ENCODE measurements around the gene FFAR1.

FFAR1 gene

DNA sequence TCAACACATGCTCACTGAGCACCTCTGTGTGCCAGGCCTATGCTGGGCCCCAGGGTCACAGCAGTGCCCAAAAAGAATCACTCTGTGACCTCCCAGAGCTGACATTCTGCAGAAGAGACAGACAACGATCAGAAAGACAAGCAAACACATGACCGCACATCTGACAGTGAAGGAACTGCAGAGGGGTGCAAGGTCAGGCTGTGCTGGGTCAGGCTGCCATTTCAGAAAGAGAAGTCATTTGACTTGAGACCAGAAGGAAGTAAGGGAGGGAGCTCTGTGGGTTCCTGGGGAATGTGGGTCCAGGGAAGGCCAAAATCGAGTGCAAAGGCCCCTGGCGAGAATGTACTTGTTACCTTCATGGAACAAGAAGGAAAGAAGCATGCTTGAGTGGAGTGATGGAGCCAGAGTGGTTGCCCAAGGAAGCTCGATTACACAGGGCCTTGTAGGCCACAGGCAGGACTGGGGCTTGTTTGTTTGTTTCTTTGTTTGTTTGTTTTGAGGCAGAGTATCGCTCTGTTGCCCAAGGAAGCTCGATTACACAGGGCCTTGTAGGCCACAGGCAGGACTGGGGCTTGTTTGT lies 30.1 kb upstream of the FFAR1 start:
- H3K4me1 ChIP-seq (ENCODE audit: control insufficient read depth in 1 of 2, insufficient read depth in 2 of 2, low read length in 2 of 2) = no peaks in the 10 kb centered on the region
- H3K27ac ChIP-seq (ENCODE audit: low read length) = no peak overlapping the region
- H3K27me3 ChIP-seq (ENCODE audit: low read depth, low read length) = no peaks in the 10 kb centered on the region
- no peaks in the 10 kb centered on the region for H3K36me3 ChIP-seq (ENCODE audit: control insufficient read depth in 1 of 2, insufficient read depth in 2 of 2, low read length in 2 of 2)
- no peak overlapping the region for H3K4me3 ChIP-seq (ENCODE audit: low read depth in 1 of 2, low read length in 2 of 2)
- H3K9me3 ChIP-seq (ENCODE audit: control insufficient read depth in 1 of 2, low read length in 2 of 2) = peaks cover 0 to 5% of the 10 kb centered on the region in 2 donors

DNA sequence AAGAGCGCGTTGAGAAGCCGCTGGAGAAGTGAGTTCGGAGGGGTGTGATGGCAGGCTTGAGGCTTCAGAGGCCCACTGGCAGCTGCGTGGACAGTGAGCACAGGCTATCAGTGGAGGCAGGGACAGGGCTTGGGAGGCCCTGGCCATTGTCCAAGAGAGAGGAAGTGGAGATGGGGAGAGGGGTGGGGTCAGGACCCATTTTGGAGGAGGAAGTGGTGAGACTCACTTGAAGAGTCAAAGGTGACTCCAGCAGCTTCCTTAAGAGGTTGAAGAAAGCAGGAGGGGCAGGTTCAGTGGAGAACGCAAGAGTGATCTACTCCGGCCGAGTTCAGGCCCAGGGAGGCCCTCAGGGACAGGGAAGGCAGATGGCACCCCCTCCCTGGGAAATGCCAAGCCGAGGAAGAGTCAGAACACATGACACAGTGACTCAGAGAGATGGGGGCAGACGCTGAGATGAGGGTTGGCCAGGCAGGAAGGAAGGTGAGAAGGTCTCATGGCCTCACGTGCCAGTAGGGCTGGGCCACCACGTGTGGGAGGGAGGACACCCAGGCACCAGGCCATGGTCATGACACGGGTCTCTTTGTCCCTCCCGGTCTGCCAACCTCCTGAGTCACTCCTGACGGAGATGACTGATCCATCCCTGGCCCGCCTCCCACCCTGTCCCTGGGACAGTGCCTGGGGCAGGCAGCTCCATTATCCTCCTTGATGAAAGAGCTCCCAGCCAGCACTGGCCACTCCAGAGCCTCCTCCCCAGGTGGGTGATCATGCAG lies 28.8 kb upstream of the FFAR1 start:
- H3K27me3 ChIP-seq (ENCODE audit: low read depth, low read length) = no peaks in the 10 kb centered on the region
- H3K4me3 ChIP-seq (ENCODE audit: low read depth in 1 of 2, low read length in 2 of 2) = no peak overlapping the region
- H3K9me3 ChIP-seq (ENCODE audit: control insufficient read depth in 1 of 2, low read length in 2 of 2) = peaks cover 0 to 5% of the 10 kb centered on the region in 2 donors
- H3K27ac ChIP-seq (ENCODE audit: low read length) = no peak overlapping the region
- no peaks in the 10 kb centered on the region for H3K36me3 ChIP-seq (ENCODE audit: control insufficient read depth in 1 of 2, insufficient read depth in 2 of 2, low read length in 2 of 2)
- H3K4me1 ChIP-seq (ENCODE audit: control insufficient read depth in 1 of 2, insufficient read depth in 2 of 2, low read length in 2 of 2) = no peaks in the 10 kb centered on the region

DNA sequence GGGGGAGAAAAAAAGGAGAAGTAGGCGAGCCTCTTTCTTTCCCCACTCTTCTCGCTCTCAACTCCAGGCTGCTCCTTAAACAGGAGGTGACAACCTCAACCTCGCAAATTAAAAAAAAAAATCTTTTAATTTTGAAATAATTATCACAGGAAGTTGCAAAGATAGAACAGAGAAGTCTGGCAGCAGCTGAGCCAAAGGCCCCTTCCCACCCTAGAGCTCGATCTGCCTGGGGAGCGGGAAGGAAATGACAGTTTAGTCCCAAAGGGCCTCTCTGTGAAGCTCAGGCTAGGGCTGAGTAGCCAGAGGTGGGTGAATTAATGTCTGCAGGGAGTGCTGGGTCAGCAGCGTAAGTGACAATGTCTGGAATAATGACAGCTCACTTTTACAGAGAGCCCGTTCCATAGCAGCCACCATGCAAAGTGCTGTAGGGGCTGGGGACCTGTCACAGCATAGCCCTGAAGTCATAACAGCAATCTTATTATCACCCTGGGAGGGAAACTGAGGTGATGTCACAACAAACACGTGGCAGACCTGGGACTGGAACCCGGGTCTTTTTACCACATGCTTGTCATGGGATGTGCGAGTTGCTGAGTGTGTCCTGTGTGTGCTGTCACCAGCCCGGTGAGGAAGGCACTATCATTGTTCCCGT lies 27.5 kb upstream of the FFAR1 start:
- Histone ChIP-seq H3K9me3 (ENCODE audit: control insufficient read depth in 1 of 2, low read length in 2 of 2) (peaks cover 0 to 5% of the 10 kb centered on the region in 2 donors), H3K27me3 (ENCODE audit: low read depth, low read length) (no peaks in the 10 kb centered on the region), H3K27ac (ENCODE audit: low read length) (no peak overlapping the region), H3K36me3 (ENCODE audit: control insufficient read depth in 1 of 2, insufficient read depth in 2 of 2, low read length in 2 of 2) (no peaks in the 10 kb centered on the region), H3K4me3 (ENCODE audit: low read depth in 1 of 2, low read length in 2 of 2) (no peak overlapping the region), H3K4me1 (ENCODE audit: control insufficient read depth in 1 of 2, insufficient read depth in 2 of 2, low read length in 2 of 2) (no peaks in the 10 kb centered on the region)

DNA sequence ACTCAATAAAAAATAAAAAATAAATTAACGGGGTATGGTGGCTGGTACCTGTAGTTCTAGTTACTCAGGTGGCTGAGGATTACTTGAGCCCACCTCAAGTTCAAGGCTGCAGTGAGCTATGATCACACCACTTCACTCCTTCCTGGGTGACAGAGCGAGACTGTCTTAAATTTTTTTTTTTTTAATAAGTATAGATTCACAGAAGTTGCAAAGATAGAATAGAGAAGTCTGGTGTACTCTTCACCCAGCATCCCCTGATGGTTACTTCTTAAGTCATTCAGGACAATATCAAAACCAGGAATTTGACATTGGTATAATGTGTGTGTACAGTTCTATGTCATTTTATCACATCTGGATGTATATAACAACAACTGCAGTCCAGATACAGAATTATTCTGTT lies 26.4 kb upstream of the FFAR1 start:
- H3K4me3 ChIP-seq (ENCODE audit: low read depth in 1 of 2, low read length in 2 of 2) = no peak overlapping the region
- H3K27me3 ChIP-seq (ENCODE audit: low read depth, low read length) = no peaks in the 10 kb centered on the region
- H3K27ac ChIP-seq (ENCODE audit: low read length) = no peak overlapping the region
- no peaks in the 10 kb centered on the region for H3K36me3 ChIP-seq (ENCODE audit: control insufficient read depth in 1 of 2, insufficient read depth in 2 of 2, low read length in 2 of 2)
- H3K4me1 ChIP-seq (ENCODE audit: control insufficient read depth in 1 of 2, insufficient read depth in 2 of 2, low read length in 2 of 2) = no peaks in the 10 kb centered on the region
- peaks cover 0 to 5% of the 10 kb centered on the region in 2 donors for H3K9me3 ChIP-seq (ENCODE audit: control insufficient read depth in 1 of 2, low read length in 2 of 2)

DNA sequence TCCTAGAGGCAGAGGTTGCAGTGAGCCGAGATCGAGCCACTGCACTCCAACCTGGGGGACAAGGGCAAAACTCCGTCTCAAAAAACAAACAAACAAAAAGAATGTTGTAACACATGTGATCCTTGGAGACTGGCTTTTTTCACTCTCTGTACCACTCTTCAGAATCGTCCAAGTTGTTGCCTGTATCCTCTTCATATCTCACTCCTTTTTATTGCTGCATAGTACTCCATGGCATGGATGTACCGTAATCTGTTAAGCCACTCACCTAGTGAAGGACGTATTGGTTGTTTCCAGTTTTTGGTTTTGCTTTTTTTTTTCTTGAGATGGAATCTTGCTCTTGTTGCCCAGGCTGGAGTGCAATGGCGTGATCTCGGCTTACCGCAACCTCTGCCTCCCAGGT lies 25.7 kb upstream of the FFAR1 start:
- Histone ChIP-seq H3K36me3 (ENCODE audit: control insufficient read depth in 1 of 2, insufficient read depth in 2 of 2, low read length in 2 of 2) (no peaks in the 10 kb centered on the region), H3K27me3 (ENCODE audit: low read depth, low read length) (no peaks in the 10 kb centered on the region), H3K4me1 (ENCODE audit: control insufficient read depth in 1 of 2, insufficient read depth in 2 of 2, low read length in 2 of 2) (no peaks in the 10 kb centered on the region), H3K9me3 (ENCODE audit: control insufficient read depth in 1 of 2, low read length in 2 of 2) (peaks cover 0 to 5% of the 10 kb centered on the region in 2 donors), H3K27ac (ENCODE audit: low read length) (no peak overlapping the region), H3K4me3 (ENCODE audit: low read depth in 1 of 2, low read length in 2 of 2) (no peak overlapping the region)

DNA sequence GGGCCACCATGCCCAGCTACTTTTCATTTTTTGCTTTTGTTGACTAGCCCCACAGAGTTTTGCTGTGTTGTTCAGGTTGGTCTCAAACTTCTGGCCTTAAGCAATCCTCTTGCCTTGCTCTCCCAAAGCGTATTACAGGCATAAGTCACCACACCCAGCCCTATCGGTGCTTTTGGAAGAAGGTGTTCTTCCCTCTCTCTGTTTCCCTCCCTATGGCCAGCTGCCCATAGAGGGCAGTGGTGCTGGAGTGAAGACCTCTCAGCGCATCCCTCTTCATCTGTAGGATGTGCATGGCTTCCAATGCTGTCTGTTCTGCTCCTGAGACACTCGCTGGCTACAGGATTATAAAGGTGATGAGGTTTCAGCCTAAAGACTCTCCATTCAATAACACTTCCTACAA lies 20.1 kb upstream of the FFAR1 start:
- Histone ChIP-seq H3K27ac (ENCODE audit: low read length) (no peak overlapping the region), H3K9me3 (ENCODE audit: control insufficient read depth in 1 of 2, low read length in 2 of 2) (no peaks in the 10 kb centered on the region)

DNA sequence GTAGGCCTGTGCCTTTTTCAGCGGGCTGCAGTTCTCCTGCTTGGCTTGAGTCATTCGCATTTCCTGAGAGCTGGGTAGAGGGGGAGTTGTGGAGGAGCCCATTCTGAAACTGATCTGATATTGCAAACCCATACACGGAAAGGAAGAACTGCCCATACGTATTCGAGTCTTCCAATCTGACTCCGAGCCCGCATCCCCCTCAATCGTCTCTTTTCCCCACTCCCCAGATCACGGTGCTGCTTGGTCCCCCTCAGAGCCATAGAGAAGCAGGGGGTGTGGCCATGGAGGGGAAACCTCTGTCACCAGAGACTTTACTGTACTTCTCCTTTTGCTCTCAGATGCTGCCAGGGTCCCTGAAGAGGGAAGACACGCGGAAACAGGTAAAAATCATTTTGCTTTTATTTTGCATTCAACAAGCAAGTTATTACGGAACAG lies 18.8 kb upstream of the FFAR1 start, which contains the start of gene CD22:
TSS of gene CD22 (plus strand) at position 337 of the 435 bp plus-strand sequence. CDS start 2,854 bp downstream, outside the sequence.
- Histone ChIP-seq H3K36me3 (ENCODE audit: control insufficient read depth in 1 of 2, insufficient read depth in 2 of 2, low read length in 2 of 2) (no peaks in the 10 kb centered on the region), H3K4me1 (ENCODE audit: control insufficient read depth in 1 of 2, insufficient read depth in 2 of 2, low read length in 2 of 2) (no peaks in the 10 kb centered on the region), H3K27ac (ENCODE audit: low read length) (no peak within 1 kb of the TSS), H3K27me3 (ENCODE audit: low read depth, low read length) (no peaks in the 10 kb centered on the region), H3K9me3 (ENCODE audit: control insufficient read depth in 1 of 2, low read length in 2 of 2) (no peaks in the 10 kb centered on the region), H3K4me3 (ENCODE audit: low read depth in 1 of 2, low read length in 2 of 2) (no peak within 1 kb of the TSS)

More for the DNA sequence above, 20.1 kb upstream of the FFAR1 start:
- Histone ChIP-seq H3K4me3 (ENCODE audit: low read depth in 1 of 2, low read length in 2 of 2) (no peak overlapping the region), H3K27me3 (ENCODE audit: low read depth, low read length) (no peaks in the 10 kb centered on the region), H3K36me3 (ENCODE audit: control insufficient read depth in 1 of 2, insufficient read depth in 2 of 2, low read length in 2 of 2) (no peaks in the 10 kb centered on the region), H3K4me1 (ENCODE audit: control insufficient read depth in 1 of 2, insufficient read depth in 2 of 2, low read length in 2 of 2) (no peaks in the 10 kb centered on the region)

DNA sequence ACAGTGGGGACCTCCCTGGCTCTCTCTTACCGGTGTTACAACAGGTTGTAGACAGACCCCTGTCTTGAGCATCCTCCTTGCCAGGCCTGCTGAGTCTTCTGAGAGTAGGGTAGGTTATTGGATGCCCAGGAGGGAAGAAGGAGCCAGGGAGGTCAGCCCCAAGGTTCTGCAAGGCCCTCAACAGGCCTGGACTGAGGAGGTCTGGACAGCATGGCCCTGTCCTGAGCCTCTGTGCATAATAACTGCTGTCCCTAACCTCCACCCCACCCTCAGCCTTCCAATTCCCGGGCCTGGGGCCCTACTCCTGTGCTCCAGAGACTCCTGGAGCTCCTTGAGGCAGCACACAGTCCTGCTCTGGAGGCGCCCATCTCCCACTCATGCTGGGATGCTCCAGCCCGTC lies 18.4 kb upstream of the FFAR1 start:
- Histone ChIP-seq H3K27ac (ENCODE audit: low read length) (no peak overlapping the region), H3K4me3 (ENCODE audit: low read depth in 1 of 2, low read length in 2 of 2) (no peak overlapping the region), H3K9me3 (ENCODE audit: control insufficient read depth in 1 of 2, low read length in 2 of 2) (no peaks in the 10 kb centered on the region), H3K27me3 (ENCODE audit: low read depth, low read length) (no peaks in the 10 kb centered on the region), H3K4me1 (ENCODE audit: control insufficient read depth in 1 of 2, insufficient read depth in 2 of 2, low read length in 2 of 2) (no peaks in the 10 kb centered on the region), H3K36me3 (ENCODE audit: control insufficient read depth in 1 of 2, insufficient read depth in 2 of 2, low read length in 2 of 2) (no peaks in the 10 kb centered on the region)

DNA sequence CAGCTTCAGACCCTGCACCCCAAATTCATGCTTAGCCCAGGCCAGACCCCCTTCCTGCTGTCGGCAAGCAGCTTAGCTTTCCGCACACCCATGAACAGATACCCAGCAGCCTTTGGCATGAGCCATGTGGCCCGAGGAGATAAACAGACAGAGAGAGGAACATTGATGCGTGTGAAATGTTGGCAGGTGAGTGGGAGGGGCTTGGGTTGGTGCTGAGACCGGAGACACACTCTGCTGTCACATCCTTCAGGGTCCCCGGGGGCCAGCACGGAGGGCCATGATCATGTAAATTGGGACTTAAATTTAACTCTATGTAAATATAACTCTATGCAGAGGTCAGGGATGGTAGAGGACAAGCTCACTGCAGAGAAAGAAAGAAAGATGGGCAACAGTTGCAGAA lies 17.2 kb upstream of the FFAR1 start:
- no peaks in the 10 kb centered on the region for H3K4me1 ChIP-seq (ENCODE audit: control insufficient read depth in 1 of 2, insufficient read depth in 2 of 2, low read length in 2 of 2)
- H3K27ac ChIP-seq (ENCODE audit: low read length) = no peak overlapping the region
- H3K4me3 ChIP-seq (ENCODE audit: low read depth in 1 of 2, low read length in 2 of 2) = no peak overlapping the region
- no peaks in the 10 kb centered on the region for H3K36me3 ChIP-seq (ENCODE audit: control insufficient read depth in 1 of 2, insufficient read depth in 2 of 2, low read length in 2 of 2)
- H3K9me3 ChIP-seq (ENCODE audit: control insufficient read depth in 1 of 2, low read length in 2 of 2) = no peaks in the 10 kb centered on the region
- H3K27me3 ChIP-seq (ENCODE audit: low read depth, low read length) = no peaks in the 10 kb centered on the region

DNA sequence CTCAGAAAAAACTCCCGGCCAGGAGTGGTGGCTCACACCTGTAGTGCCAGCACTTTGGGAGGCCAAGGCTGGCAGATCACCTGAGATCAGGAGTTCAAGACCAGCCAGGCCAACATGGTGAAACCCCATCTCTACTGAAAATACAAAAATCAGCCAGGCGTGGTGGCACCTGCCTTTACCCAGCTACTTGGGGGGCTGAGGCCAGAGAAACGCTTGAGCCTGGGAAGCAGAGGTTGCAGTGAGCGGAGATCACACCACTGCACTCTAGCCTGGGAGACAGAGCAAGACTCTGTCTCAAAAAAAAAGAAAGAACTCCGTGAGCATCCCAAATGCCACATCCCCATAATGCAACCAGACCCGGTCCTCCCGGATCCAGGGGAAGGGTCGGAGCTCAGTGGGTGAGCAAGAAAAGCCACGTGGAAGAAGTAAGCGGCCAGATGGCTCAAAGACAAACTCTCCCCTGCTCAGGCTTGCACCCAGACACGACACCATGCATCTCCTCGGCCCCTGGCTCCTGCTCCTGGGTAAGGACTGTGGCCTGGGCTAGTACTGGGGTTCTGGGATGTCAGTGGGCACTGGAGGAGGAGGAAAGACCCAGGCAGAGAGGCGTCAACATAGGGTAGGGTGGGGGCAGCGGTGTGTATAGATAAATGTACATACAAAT lies 16.0 kb upstream of the FFAR1 start:
- Histone ChIP-seq H3K9me3 (ENCODE audit: control insufficient read depth in 1 of 2, low read length in 2 of 2) (no peaks in the 10 kb centered on the region), H3K27me3 (ENCODE audit: low read depth, low read length) (no peaks in the 10 kb centered on the region), H3K4me1 (ENCODE audit: control insufficient read depth in 1 of 2, insufficient read depth in 2 of 2, low read length in 2 of 2) (no peaks in the 10 kb centered on the region), H3K36me3 (ENCODE audit: control insufficient read depth in 1 of 2, insufficient read depth in 2 of 2, low read length in 2 of 2) (no peaks in the 10 kb centered on the region), H3K27ac (ENCODE audit: low read length) (no peak overlapping the region), H3K4me3 (ENCODE audit: low read depth in 1 of 2, low read length in 2 of 2) (no peak overlapping the region)

DNA sequence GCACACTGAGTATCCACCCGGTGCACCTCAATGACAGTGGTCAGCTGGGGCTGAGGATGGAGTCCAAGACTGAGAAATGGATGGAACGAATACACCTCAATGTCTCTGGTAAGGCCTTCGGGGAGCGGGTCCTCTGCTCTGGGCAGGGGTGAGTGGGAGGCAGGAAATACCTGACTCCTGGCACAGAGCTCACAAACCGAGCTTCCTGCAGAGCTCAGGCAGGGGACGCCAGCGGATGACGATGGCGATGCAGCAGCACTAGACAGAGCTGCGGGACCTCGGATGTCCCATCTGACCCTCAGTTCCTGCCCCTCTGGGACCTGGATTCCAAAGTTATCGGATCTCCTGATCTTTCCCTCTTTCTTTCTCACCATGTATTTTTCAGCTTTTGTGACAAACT lies 14.9 kb upstream of the FFAR1 start:
- no peaks in the 10 kb centered on the region for H3K4me1 ChIP-seq (ENCODE audit: control insufficient read depth in 1 of 2, insufficient read depth in 2 of 2, low read length in 2 of 2)
- no peaks in the 10 kb centered on the region for H3K9me3 ChIP-seq (ENCODE audit: control insufficient read depth in 1 of 2, low read length in 2 of 2)
- H3K36me3 ChIP-seq (ENCODE audit: control insufficient read depth in 1 of 2, insufficient read depth in 2 of 2, low read length in 2 of 2) = no peaks in the 10 kb centered on the region
- H3K27me3 ChIP-seq (ENCODE audit: low read depth, low read length) = no peaks in the 10 kb centered on the region
- no peak overlapping the region for H3K27ac ChIP-seq (ENCODE audit: low read length)
- no peak overlapping the region for H3K4me3 ChIP-seq (ENCODE audit: low read depth in 1 of 2, low read length in 2 of 2)

All from muscle layer of duodenum (tissue), 2 donors.